HepG2 (cell line): ENCODE results near the gene TATDN3. TPM values are rescaled to one million over a fixed set of nuclear protein-coding genes. Genes with fewer than 3 reads are reported as not detected.
A peak's percentile ranks its signal among the peaks of the same experiment; 100 is the strongest.

Experiments
- ATAC-seq: fragments of 200-7000 bp; cut with Tn5 transposase; 3 replicates; pipeline ENCODE4 v1.9.1; 2020; ENCODE audit warnings: mild to moderate bottlenecking, moderate library complexity
- BruUV-seq: library from RNA; stranded (reverse); fragments of 400-500 nt; replicated peaks from 2 replicates; lab custom pipeline; 2021; lab: Mats Ljungman, UMichigan
- CTCF ChIA-PET: fragments of 300-600 bp; formaldehyde crosslinking; extraction: SDS; loops from one replicate; lab custom pipeline; 2021; ENCODE audit warnings: low total read pairs, inconsistent platforms, low intra/inter-chr PET ratio; lab: Yijun Ruan, JAX
- POLR2A ChIA-PET: fragments of 350-600 bp; sonication (Branson Sonifier 250); formaldehyde crosslinking; loops from one replicate; lab custom pipeline; 2020; ENCODE audit warnings: antibody characterized with exemption, inconsistent platforms; lab: Yijun Ruan, JAX
- DNase-seq: peaks from one replicate; pipeline ENCODE4 v3.0.0-alpha.2; 2015; ENCODE audit warnings: low spot score
- FAIRE-seq: peaks from 3 replicates; lab custom pipeline; 2011; peaks lifted over from hg19 to GRCh38; lab: Jason Lieb, UNC
- H2AFZ ChIP-seq: one replicate; pipeline ENCODE4 v1.6.1; 2011; ENCODE audit warnings: low read length, inconsistent platforms
- H3K27ac ChIP-seq: fragments of 300-600 bp; 3 replicates; pipeline ENCODE4 v1.8.0; 2011; ENCODE audit warnings: mixed run types, mild to moderate bottlenecking, mixed read lengths, low read length, inconsistent platforms; ENCODE audit not compliant: insufficient read depth; ENCODE audit errors: extremely low read length
- H3K27me3 ChIP-seq, 2 experiments: fragments of 200-600 bp in 1 of 2; 2 replicates in 1 of 2; 3 replicates in 1 of 2; pipeline versions ENCODE4 v1.6.0 to v1.8.0; 2011; ENCODE audit warnings: low read length in 2 of 2, mild to moderate bottlenecking in 2 of 2, moderate library complexity in 2 of 2, inconsistent platforms in 1 of 2; ENCODE audit not compliant: insufficient read depth in 2 of 2, control insufficient read depth in 1 of 2
- H3K36me3 ChIP-seq, 2 experiments: fragments of 200-600 bp in 1 of 2; replicated peaks in 1 of 2; 2 replicates in 1 of 2; 3 replicates in 1 of 2; pipeline versions ENCODE4 v1.5.1 to v1.8.0; 2011; ENCODE audit warnings: low read length in 2 of 2, inconsistent platforms in 1 of 2; ENCODE audit not compliant: insufficient read depth in 2 of 2, control insufficient read depth in 1 of 2
- H3K4me1 ChIP-seq: 2 replicates; pipeline ENCODE4 v1.5.1; 2012; ENCODE audit warnings: low read length, inconsistent platforms; ENCODE audit not compliant: insufficient read depth
- H3K4me2 ChIP-seq: 2 replicates; pipeline ENCODE4 v1.6.0; 2011; ENCODE audit warnings: low read depth, low read length, inconsistent platforms
- H3K4me3 ChIP-seq, 3 experiments: fragments of 200-600 bp in 1 of 3; sonication (generic), shearing (Covaris generic) in 1 of 3; replicated peaks in 1 of 3; 2 replicates each; pipeline ENCODE4 v1.5.1; 2011 to 2016; ENCODE audit warnings: low read length in 3 of 3, inconsistent platforms in 2 of 3, low read depth in 2 of 3, mild to moderate bottlenecking in 2 of 3, control low read depth in 1 of 3, mixed read lengths in 1 of 3; ENCODE audit not compliant: insufficient read depth in 1 of 3
- H3K79me2 ChIP-seq: one replicate; pipeline ENCODE4 v1.6.1; 2011; ENCODE audit warnings: low read length, inconsistent platforms; ENCODE audit not compliant: insufficient read depth
- H3K9ac ChIP-seq: 2 replicates; pipeline ENCODE4 v1.6.0; 2011; ENCODE audit warnings: mild to moderate bottlenecking, low read depth, low read length, inconsistent platforms; ENCODE audit not compliant: insufficient read depth
- H3K9me3 ChIP-seq: 2 replicates; pipeline ENCODE4 v1.5.1; 2012; ENCODE audit warnings: mild to moderate bottlenecking, low read length
- H4K20me1 ChIP-seq: 2 replicates; pipeline ENCODE4 v1.6.0; 2011; ENCODE audit warnings: inconsistent platforms, mild to moderate bottlenecking, low read length, moderate library complexity; ENCODE audit not compliant: insufficient read depth
- CTCF ChIP-seq: sonication (generic); formaldehyde crosslinking; IDR thresholded peaks from 2 replicates; pipeline ENCODE4 v1.5.0; 2020; ENCODE audit warnings: mild to moderate bottlenecking, missing genetic modification reagents, moderate library complexity
- ELF3 ChIP-seq: IDR thresholded peaks from 2 replicates; pipeline ENCODE4 v1.6.1; 2016; ENCODE audit warnings: missing genetic modification reagents, missing compliant biosample characterization
- HMGXB3 ChIP-seq: sonication (generic); formaldehyde crosslinking; IDR thresholded peaks from 2 replicates; pipeline ENCODE4 v1.4.0; 2020; ENCODE audit warnings: missing genetic modification reagents, borderline replicate concordance
- KLF15 ChIP-seq: sonication (generic); formaldehyde crosslinking; IDR thresholded peaks from 2 replicates; pipeline ENCODE4 v1.8.1; 2023; ENCODE audit warnings: borderline replicate concordance, mild to moderate bottlenecking, inconsistent platforms, missing genetic modification reagents, mixed read lengths
- NCOA1 ChIP-seq: sonication (generic); formaldehyde crosslinking; IDR thresholded peaks from 2 replicates; pipeline ENCODE4 v1.9.0; 2021; ENCODE audit warnings: missing genetic modification reagents
- RAD21 ChIP-seq: fragments of 450-650 bp; formaldehyde crosslinking; IDR thresholded peaks from 2 replicates; pipeline ENCODE4 v1.5.0; 2020; ENCODE audit warnings: mild to moderate bottlenecking
- SMC3 ChIP-seq: IDR thresholded peaks from 2 replicates; pipeline ENCODE4 v1.6.1; 2011; ENCODE audit warnings: low read length, improper control_type of control experiment
- STAG1 ChIP-seq: sonication (generic); formaldehyde crosslinking; IDR thresholded peaks from 2 replicates; pipeline ENCODE4 v1.4.0; 2020; ENCODE audit warnings: missing genetic modification reagents
- TEAD3 ChIP-seq: optimal IDR thresholded peaks from 2 replicates; pipeline ENCODE3; 2016; ENCODE audit warnings: borderline replicate concordance
- ZFX ChIP-seq: sonication (generic); formaldehyde crosslinking; IDR thresholded peaks from 2 replicates; pipeline ENCODE4 v1.4.0; 2020; ENCODE audit warnings: mild to moderate bottlenecking, low read depth, missing genetic modification reagents, moderate library complexity
- ZFYVE20 ChIP-seq: sonication (generic); formaldehyde crosslinking; IDR thresholded peaks from 2 replicates; pipeline ENCODE4 v1.8.0; 2023; ENCODE audit warnings: low read depth, mild to moderate bottlenecking, moderate library complexity, missing genetic modification reagents, borderline replicate concordance
- ZNF124 ChIP-seq: sonication (generic); formaldehyde crosslinking; IDR thresholded peaks from 2 replicates; pipeline ENCODE4 v1.4.0; 2020; ENCODE audit warnings: missing genetic modification reagents
- ZNF331 ChIP-seq: sonication (generic); formaldehyde crosslinking; IDR thresholded peaks from 2 replicates; pipeline ENCODE4 v1.4.0; 2020; ENCODE audit warnings: missing genetic modification reagents
- ZNF781 ChIP-seq: sonication (generic); formaldehyde crosslinking; IDR thresholded peaks from 2 replicates; pipeline ENCODE4 v1.5.1; 2020; ENCODE audit warnings: borderline replicate concordance, mild to moderate bottlenecking, missing genetic modification reagents; ENCODE audit errors: not compliant biosample characterization
- WGBS: methylation state at CpG from one replicate; pipeline ENCODE4 v1.1.6; 2017; ENCODE audit warnings: low lambda C conversion rate; 5-methylcytosine and 5-hydroxymethylcytosine counted together
- in situ Hi-C: cut with HindIII; loops from 2 replicates; pipeline ENCODE4 v1.10.0; 2017; ENCODE audit warnings: low pct_unique_long_range_greater_than_20kb; ENCODE audit not compliant: extremely low pct_ligation_motif_present
- intact Hi-C: fragments of 100-400 bp; cut with micrococcal nuclease; formaldehyde crosslinking; loops from one replicate; pipeline ENCODE4 v1.10.0; 2022; ENCODE audit not compliant: unreplicated experiment
- polyA plus RNA-seq, 8 experiments: library from polyadenylated mRNA; depleted of rRNA in 3 of 8; stranded (reverse) in 7 of 8; unstranded in 1 of 8; fragments of >200 nt; fragmentation: Illumina TruSeq in 4 of 8; extraction: Trizol in 4 of 8; gene quantifications; 2 replicates each; pipeline versions ENCODE4 v1.2.1 to v1.2.3, GENCODE V29; 2011 to 2016; ENCODE audit warnings: low read depth in 4 of 8, missing spikeins in 1 of 8, mixed read lengths in 1 of 8; ENCODE audit not compliant: insufficient read depth in 1 of 8
- total RNA-seq, 5 experiments: library from RNA; depleted of rRNA; stranded (reverse); fragments of >200 nt; fragmentation: Illumina TruSeq; extraction: Trizol; gene quantifications; 2 replicates each; pipeline ENCODE4 v1.2.3, GENCODE V29; 2016; ENCODE audit warnings: low read depth in 1 of 5
- TF ChIP-seq, protein P1 (sequence below), 2 experiments: sonication (generic) in 1 of 2; formaldehyde crosslinking in 1 of 2; IDR thresholded peaks; 2 replicates each; pipeline versions ENCODE4 v1.4.0 to v1.6.1; 2018 to 2020; ENCODE audit warnings: missing genetic modification reagents in 2 of 2, borderline replicate concordance in 1 of 2, low read depth in 1 of 2, mild to moderate bottlenecking in 1 of 2, missing biosample characterization in 1 of 2

Gene TATDN3
- total and polyA plus RNA-seq, 2 of the 13 experiments (the other 11 are each of a cell fraction or from before 2014, with no cell fraction given), result 7.3 to 8.6 TPM

DNA sequence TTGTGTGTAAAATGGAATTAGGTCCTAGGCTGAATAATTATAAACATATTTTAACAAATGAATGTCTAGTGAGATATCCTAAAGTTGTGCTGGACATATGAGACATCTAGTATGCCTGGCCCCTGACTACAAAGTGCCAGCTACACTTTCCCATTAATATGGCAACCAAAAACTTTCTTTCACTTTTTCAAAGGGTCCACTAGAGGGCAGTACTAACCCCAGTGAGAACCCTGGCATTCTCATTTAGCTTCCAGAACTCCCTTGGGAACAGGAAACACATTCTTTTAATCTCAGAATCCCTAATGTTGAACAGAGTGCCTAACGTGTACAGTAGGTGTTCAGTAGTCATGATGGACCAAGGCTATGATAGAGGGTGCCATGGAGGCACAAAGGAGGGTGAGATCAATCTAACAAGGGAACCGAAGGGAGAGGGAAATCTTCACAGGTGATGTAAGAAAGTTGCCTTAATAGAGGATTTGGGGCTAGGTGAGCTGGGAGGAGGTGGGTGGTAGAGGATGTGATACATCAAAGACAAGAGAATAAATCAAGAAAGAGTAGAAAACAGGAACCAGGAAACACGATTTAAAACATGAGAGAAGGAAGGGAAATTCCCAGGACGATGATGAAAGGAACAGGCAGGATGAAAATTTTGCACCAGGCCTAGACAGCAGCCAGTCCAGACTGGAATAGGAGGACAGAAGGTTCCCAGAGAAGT lies 41.7 kb upstream of the TATDN3 start:
- 62% methylated on average over 4 of the region's 4 CpGs for WGBS
- Histone ChIP-seq H3K27ac (no peak overlapping the region), H3K9ac (no peak overlapping the region), H3K9me3 (no peaks in the 10 kb centered on the region), H3K4me3 (no peak overlapping the region), H3K4me1 (0 out of 2 replicates have a peak, but pooled peaks cover 10% of the 10 kb centered on the region), H2AFZ (no peak overlapping the region), H4K20me1 (peaks cover 6% of the 10 kb centered on the region; the same call in 1 of the 2 replicates), H3K4me2 (no peak overlapping the region), H3K27me3 (no peaks in the 10 kb centered on the region), H3K79me2 (peaks cover 6% of the 10 kb centered on the region), H3K36me3 (peaks cover 0 to 7% of the 10 kb centered on the region in 2 experiments; a peak in 1 of 5 replicates)
- intact Hi-C loops (no loop called here), in situ Hi-C loops (no loop called here)
- FAIRE-seq (no peak), DNase-seq (peak; percentile 55), ATAC-seq (peak; percentile 71)
- CTCF ChIA-PET, result interaction anchor here (0.7 to 1.5 kb wide), 3 partner anchors 32 to 245 kb away, joined by 3 to 6 read pairs (median 5); no protein-coding TSS in a partner anchor
- POLR2A ChIA-PET, result interaction anchor here (1.0 to 1.2 kb wide), 6 partner anchors 27 to 714 kb away, joined by 3 to 4 read pairs (median 3); partner anchors contain the start of genes ATF3 and DTL
- BruUV-seq, result no TSS peak
- TF ChIP-seq SMC3 (peak; percentile 80), TEAD3 (CRISPR knock-in tag) (peak; percentile 36), STAG1 (CRISPR knock-in tag) (peak; percentile 58; the same call in 1 of the 2 replicates), ZNF124 (CRISPR knock-in tag) (0 out of 2 replicates have a peak, but pooled peaks have one; percentile 42), ELF3 (CRISPR knock-in tag) (peak; percentile 35; the same call in 1 of the 2 replicates), ZNF781 (CRISPR knock-in tag) (no peak), HMGXB3 (peak; percentile 20; the same call in 1 of the 2 replicates), ZFYVE20 (CRISPR knock-in tag) (no peak), ZFX (CRISPR knock-in tag) (no peak), CTCF (CRISPR knock-in tag) (peak; percentile 74), NCOA1 (CRISPR knock-in tag) (no peak), RAD21 (CRISPR knock-in tag) (peak; percentile 38), ZNF331 (CRISPR knock-in tag) (0 out of 2 replicates have a peak, but pooled peaks have one; percentile 24), KLF15 (CRISPR knock-in tag) (no peak)
- TF ChIP-seq, protein P1, sequence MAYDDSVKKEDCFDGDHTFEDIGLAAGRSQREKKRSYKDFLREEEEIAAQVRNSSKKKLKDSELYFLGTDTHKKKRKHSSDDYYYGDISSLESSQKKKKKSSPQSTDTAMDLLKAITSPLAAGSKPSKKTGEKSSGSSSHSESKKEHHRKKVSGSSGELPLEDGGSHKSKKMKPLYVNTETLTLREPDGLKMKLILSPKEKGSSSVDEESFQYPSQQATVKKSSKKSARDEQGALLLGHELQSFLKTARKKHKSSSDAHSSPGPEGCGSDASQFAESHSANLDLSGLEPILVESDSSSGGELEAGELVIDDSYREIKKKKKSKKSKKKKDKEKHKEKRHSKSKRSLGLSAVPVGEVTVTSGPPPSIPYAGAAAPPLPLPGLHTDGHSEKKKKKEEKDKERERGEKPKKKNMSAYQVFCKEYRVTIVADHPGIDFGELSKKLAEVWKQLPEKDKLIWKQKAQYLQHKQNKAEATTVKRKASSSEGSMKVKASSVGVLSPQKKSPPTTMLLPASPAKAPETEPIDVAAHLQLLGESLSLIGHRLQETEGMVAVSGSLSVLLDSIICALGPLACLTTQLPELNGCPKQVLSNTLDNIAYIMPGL (CRISPR knock-in tag; IDR thresholded peaks at IDR 0.05; ENCODE audit: borderline replicate concordance in 1 of 2, low read depth in 1 of 2), result no peak
